Endothelial cell of umbilical vein (primary cell): ENCODE results near the gene DLX3.

Source experiments
- POLR2A ChIP-seq: IDR thresholded peaks from 2 replicates; pipeline ENCODE4 v1.6.1; 2012; ENCODE audit warnings: low read depth, mild to moderate bottlenecking, control low read depth, low read length
- TF ChIP-seq, protein P1 (sequence below), 2 donors: IDR thresholded peaks; 1 replicate in 1 of 2; 2 replicates in 1 of 2; pipeline ENCODE4 v1.5.1; 2011; ENCODE audit warnings: low read length in 2 of 2, mild to moderate bottlenecking in 2 of 2, moderate library complexity in 2 of 2, control low read depth in 1 of 2, inconsistent platforms in 1 of 2, low read depth in 1 of 2; ENCODE audit not compliant: insufficient read depth in 1 of 2; ENCODE audit errors: extremely low read depth in 1 of 2

GRCh38 chr17:49980703-49981197 lies 14.3 kb downstream of the DLX3 start:
- TF ChIP-seq POLR2A, result no peak
- TF ChIP-seq, protein P1, sequence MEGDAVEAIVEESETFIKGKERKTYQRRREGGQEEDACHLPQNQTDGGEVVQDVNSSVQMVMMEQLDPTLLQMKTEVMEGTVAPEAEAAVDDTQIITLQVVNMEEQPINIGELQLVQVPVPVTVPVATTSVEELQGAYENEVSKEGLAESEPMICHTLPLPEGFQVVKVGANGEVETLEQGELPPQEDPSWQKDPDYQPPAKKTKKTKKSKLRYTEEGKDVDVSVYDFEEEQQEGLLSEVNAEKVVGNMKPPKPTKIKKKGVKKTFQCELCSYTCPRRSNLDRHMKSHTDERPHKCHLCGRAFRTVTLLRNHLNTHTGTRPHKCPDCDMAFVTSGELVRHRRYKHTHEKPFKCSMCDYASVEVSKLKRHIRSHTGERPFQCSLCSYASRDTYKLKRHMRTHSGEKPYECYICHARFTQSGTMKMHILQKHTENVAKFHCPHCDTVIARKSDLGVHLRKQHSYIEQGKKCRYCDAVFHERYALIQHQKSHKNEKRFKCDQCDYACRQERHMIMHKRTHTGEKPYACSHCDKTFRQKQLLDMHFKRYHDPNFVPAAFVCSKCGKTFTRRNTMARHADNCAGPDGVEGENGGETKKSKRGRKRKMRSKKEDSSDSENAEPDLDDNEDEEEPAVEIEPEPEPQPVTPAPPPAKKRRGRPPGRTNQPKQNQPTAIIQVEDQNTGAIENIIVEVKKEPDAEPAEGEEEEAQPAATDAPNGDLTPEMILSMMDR (IDR thresholded peaks at IDR 0.05; ENCODE audit: extremely low read depth in 1 of 2, insufficient read depth in 1 of 2, low read depth in 1 of 2, low read length in 2 of 2), result no peak
